LNCAP (cell line): ENCODE measurements around the gene MFSD6L.

Experiments
- TF ChIP-seq, protein P1 (sequence below): fragments of 450-650 bp; IDR thresholded peaks from 2 replicates; pipeline ENCODE4 v1.5.1; 2017; ENCODE audit warnings: mild to moderate bottlenecking

The MFSD6L gene

DNA sequence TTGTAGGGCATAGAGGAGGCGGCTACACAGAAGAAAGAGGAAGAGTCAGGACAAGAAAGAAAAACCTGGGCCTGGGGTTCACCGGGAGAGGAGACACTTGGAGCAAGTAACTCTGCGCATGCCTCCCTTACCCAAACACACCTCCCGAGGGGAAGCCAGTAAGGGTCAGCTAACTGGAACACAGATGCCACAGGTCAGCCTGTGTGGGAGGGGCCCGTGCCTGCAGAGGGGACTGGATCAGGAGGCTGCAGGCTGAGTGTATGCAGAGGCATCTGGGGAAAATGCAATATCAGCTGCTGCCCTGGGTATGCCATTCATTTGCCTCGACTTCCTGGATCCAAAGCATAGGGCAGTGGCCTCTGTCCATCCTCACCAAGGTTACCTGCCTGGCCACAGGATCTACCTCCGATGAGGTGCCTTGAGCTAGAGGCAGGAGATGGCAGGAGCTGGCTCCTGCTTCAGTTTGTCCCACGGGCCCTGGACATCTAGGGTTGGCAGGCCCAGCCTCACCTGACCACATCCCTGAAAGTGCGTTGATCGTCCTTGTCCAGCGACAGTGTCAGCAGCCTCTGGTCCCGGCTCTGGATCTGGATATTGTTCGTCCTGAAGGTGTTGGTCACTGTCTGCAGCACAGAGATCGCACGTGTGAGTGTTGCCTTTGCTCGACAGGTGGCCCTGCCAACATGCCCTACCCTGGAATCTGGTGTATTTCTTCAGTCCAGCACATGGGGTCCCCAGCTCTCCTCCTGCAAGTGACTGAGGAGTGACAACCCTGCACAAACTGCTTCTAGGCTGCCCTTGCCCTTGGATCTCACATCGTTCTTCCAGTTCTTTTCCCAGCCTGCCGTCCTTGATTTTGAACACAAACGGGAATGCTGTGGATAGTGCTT lies 4.6 kb upstream of the MFSD6L start:
- TF ChIP-seq, protein P1, sequence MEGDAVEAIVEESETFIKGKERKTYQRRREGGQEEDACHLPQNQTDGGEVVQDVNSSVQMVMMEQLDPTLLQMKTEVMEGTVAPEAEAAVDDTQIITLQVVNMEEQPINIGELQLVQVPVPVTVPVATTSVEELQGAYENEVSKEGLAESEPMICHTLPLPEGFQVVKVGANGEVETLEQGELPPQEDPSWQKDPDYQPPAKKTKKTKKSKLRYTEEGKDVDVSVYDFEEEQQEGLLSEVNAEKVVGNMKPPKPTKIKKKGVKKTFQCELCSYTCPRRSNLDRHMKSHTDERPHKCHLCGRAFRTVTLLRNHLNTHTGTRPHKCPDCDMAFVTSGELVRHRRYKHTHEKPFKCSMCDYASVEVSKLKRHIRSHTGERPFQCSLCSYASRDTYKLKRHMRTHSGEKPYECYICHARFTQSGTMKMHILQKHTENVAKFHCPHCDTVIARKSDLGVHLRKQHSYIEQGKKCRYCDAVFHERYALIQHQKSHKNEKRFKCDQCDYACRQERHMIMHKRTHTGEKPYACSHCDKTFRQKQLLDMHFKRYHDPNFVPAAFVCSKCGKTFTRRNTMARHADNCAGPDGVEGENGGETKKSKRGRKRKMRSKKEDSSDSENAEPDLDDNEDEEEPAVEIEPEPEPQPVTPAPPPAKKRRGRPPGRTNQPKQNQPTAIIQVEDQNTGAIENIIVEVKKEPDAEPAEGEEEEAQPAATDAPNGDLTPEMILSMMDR = no peak

DNA sequence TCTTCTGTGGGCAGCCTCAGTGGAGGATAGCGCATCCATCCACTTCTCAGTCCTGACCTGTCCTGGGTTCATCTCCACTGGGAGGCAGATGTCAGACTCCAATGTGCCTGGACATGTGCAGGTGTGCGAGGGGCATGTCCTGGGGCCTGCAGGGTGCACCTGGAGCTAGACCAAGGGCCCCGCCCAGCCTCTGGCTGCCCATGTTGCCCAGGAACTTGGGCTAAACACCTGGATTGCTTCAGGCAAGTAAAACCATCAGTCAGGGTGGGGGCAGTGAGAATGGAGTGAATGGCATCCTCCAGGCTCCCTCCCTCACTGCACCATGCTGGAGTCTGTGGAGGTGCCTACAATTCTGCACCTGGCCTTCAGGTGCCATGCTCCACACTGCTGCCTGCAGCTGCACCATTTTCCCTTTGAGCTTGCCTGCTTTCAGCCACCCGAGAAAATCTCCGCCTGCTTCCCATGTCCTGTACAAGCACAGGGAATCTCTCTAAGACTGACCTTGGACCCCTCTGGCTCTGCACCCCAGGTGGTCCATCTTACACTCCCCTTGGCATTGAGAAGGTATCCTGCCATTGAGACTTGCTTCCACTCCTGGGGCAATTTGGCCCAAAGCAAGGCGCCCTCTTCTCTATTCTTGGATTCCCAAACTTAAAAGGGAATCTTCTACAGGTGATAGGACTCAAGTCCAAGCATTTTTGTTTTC lies 2.1 kb upstream of the MFSD6L start:
- TF ChIP-seq, protein P1 = no peak

DNA sequence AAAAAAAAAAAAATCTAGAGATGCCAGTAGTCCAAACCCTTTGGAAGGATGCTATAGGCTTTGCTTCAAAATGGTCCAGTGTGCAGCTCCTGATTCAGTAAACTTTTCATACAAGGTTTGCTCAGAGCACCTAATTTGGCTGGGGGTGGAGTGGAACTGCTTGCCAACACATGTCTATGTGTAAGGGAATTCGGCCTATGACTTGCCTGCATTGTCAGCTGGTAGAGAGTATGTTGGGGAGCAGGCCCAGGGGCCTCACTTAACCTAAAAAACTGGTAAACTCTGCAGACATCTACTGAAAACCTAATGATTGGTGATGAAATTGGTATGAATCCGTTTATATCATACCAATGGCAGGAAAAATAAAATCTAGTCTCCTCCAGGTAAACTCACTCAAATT lies 1.5 kb upstream of the MFSD6L start:
- TF ChIP-seq, protein P1 = no peak

DNA sequence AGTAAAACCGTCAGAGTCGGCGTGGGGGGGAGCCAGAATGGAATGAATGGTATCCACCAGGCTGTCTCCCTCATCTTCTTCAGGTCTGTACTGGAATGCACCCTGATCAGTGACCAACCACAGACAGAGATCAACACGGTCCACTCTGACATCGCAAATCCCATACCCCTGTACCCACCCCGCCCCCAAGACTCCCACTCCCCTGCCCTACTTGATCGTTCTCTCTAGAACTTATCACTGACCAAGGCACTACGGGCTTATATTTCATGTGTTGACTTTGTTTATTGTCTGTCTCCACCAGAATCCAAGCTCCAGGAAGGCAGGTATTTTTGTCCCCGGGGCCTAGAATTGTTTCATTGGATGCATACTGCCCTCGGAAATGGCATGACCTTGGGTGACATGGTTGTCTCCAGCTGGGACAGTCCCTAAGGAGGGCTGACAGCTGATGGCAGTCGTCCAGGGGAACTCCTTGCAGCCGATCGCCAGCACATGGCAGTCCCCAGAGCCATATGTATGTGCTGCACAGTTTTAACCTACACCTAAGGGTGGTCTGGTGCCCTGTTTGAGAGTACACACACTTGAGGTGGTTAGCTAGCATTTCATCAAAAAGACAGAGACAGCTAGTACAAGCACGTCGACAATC lies 526 bp upstream of the MFSD6L start:
- TF ChIP-seq, protein P1 = no peak

DNA sequence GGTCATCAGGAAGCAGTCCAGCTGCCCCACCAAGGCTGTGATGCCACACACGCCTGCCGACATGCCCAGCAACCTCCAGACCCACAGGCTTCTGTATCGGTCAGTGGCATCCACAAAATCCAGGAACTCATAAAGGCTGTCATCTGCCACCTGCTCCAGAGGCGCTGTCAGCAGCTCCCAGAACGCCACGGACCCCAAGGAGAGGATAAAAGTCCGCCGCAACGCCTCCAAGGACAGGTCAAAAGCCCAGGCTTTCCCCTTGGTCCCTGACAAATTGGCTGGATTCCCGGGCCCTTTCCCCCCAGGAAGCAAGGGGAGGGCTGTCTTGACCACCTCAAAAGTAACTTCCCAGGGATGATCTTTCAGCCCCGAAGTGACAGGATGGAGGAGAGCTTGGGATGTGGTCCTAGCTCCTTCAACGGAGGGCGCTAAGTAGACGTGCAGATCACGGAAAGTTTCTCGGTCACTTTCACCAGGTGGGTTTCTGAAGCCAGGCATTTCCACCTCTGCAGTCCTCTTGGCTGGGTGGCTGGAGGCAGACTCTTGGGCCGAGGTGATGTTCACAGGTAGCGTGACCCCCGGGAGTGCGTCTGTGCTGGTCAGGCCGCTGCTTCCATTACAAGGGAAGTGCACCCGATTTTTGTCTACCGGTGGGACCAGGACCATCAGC lies 854 bp downstream of the MFSD6L start:
- TF ChIP-seq, protein P1 = no peak

DNA sequence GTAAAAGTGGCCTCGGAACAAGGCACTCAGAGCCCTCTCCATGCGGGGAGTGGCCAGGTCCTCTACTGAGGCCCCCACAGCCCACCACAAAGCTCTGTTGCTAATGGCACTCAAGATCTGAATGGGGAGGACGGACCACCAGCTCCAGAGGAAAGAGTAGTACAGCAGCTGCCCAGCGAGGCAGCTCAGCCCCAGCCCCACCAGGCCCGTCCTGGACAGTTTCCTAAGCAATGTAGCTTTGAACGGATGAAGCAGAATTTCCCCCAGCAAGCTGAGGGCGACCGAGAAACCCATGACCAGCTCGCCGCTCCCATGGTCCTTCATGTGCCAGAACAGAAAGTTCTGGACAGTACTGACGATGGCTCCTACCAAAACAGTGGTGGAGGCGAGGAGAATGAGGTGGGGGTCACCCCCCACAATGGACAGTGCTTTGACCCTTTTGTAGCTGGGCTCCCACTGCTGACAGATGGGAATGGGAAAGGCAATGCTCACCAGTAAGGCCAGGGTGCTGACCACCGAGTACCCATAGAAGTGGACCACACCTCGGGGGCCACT lies 1.5 kb downstream of the MFSD6L start:
- TF ChIP-seq, protein P1 = no peak

DNA sequence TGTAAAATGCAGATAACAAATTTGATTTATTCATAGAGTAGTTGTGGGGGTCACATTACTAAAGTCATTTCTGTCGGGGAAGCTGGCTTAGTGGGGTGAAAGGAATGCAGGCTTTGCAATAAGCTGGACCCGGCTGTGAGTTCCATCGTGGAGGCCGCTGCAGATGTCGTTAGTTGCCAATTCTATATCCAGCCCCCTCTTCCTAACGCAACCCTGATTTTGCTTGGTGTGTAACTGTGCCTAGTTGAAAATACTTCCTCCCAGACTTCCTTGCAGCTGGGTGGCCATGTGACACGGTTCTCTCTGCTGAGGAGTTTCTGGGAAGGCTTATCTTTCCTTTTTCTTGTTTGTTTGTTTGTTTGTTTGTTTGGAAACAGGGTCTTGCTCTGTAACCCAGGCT lies 4.5 kb downstream of the MFSD6L start:
- TF ChIP-seq, protein P1 = no peak
